Effector CD8-positive, alpha-beta T cell (primary cell): Measurements from ENCODE around the gene BICD2.

Source experiments
- DNase-seq: peaks from one replicate; lab custom pipeline; 2025; lab: John Stamatoyannopoulos, UW

BICD2 gene

GRCh38 chr9:92668746-92669526 is 95.7 kb downstream of the BICD2 start:
- no peak for DNase-seq

GRCh38 chr9:92666912-92667532 is 97.6 kb downstream of the BICD2 start:
- no peak for DNase-seq

- DNase-seq, result no peak
These were observed 98.4 kb downstream of the BICD2 start for GRCh38 chr9:92666236-92666635.

GRCh38 chr9:92665836-92666235 is 98.8 kb downstream of the BICD2 start:
- no peak for DNase-seq

- no peak for DNase-seq
These were observed 100.1 kb downstream of the BICD2 start for GRCh38 chr9:92664394-92665152.

- DNase-seq, result no peak
These were observed 100.7 kb downstream of the BICD2 start for GRCh38 chr9:92663951-92664350.

GRCh38 chr9:92663126-92663525 is 101.5 kb downstream of the BICD2 start:
- no peak for DNase-seq

- DNase-seq, result no peak
These were observed 102.9 kb downstream of the BICD2 start for GRCh38 chr9:92661743-92662142.
